Measurements from ENCODE around the gene VN1R5. TPM values are rescaled to one million over a fixed set of nuclear protein-coding genes. Genes with fewer than 3 reads are reported as not detected.

VN1R5 gene
- total and polyA plus RNA-seq, 9 of the 15 experiments (the other 6 are each of a cell fraction or from before 2014, with no cell fraction given): not detected

DNA sequence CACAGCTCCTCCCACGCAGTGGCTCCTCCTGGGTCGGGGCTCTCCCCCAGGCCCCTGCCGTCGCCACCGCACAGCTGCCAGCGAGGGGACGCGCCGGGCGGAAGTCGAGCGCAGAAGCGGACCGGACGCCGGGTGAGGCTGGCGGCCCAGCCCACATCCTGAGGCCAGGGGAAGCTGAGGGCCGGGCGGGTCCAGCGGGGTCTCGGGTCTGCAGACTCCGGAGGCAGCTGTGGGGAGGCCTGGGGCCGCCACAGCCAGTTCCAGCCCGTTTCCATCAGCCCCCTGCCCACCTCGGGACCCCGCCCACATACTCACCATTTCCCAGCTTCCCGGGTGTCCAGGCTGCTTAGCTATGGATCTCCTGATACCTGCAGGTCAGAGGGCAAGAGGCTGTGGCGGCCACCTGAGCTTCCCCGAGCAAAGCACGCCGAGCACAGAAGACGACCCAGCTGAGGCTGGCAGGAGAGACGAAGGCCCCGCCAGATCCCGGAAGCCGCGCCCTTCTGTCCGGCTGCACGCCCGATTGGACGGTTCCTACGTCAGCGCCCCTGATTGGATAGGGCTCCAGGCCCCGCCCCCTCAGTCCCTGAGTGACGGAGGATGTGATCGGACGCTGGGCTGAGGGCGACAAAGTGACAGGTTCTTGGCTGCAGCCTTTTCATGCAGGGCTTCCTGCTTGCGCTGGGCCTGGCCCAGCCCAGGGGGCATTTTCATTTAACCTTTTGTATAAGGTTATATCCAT is 45.3 kb upstream of the VN1R5 start (continued):
- TF ChIP-seq, protein P1, sequence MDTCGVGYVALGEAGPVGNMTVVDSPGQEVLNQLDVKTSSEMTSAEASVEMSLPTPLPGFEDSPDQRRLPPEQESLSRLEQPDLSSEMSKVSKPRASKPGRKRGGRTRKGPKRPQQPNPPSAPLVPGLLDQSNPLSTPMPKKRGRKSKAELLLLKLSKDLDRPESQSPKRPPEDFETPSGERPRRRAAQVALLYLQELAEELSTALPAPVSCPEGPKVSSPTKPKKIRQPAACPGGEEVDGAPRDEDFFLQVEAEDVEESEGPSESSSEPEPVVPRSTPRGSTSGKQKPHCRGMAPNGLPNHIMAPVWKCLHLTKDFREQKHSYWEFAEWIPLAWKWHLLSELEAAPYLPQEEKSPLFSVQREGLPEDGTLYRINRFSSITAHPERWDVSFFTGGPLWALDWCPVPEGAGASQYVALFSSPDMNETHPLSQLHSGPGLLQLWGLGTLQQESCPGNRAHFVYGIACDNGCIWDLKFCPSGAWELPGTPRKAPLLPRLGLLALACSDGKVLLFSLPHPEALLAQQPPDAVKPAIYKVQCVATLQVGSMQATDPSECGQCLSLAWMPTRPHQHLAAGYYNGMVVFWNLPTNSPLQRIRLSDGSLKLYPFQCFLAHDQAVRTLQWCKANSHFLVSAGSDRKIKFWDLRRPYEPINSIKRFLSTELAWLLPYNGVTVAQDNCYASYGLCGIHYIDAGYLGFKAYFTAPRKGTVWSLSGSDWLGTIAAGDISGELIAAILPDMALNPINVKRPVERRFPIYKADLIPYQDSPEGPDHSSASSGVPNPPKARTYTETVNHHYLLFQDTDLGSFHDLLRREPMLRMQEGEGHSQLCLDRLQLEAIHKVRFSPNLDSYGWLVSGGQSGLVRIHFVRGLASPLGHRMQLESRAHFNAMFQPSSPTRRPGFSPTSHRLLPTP (IDR thresholded peaks at IDR 0.05; ENCODE audit: borderline replicate concordance, extremely low read depth, insufficient read length): no peak
- TF ChIP-seq RAD21 (CRISPR knock-in tag; conservative IDR thresholded peaks at IDR 0.05 in 1 of 2, IDR thresholded peaks at IDR 0.05 in 1 of 2) (peak in 1 of 2 experiments; percentile 8; a peak in 1 of 4 replicates), PHF8 (IDR thresholded peaks at IDR 0.05; ENCODE audit: borderline replicate concordance, low read length) (peak; percentile 96), SP2 (IDR thresholded peaks at IDR 0.05; ENCODE audit: extremely low read depth, low read depth, low read length, poor library complexity, severe bottlenecking) (peak; percentile 51), ZNF586 (CRISPR knock-in tag; conservative IDR thresholded peaks at IDR 0.05) (no peak), ZNF408 (CRISPR knock-in tag; IDR thresholded peaks at IDR 0.05; ENCODE audit: low read depth) (no peak), RB1 (IDR thresholded peaks at IDR 0.05; ENCODE audit: low read depth) (peak; percentile 65; the same call in 1 of the 2 replicates), TBL1XR1 (IDR thresholded peaks at IDR 0.05; ENCODE audit: low read length in 2 of 2) (no peak)
- TF ChIP-seq, protein P2, sequence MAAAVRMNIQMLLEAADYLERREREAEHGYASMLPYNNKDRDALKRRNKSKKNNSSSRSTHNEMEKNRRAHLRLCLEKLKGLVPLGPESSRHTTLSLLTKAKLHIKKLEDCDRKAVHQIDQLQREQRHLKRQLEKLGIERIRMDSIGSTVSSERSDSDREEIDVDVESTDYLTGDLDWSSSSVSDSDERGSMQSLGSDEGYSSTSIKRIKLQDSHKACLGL (CRISPR knock-in tag; IDR thresholded peaks at IDR 0.05; ENCODE audit: borderline replicate concordance, poor library complexity, severe bottlenecking): no peak
- TF ChIP-seq, protein P3, sequence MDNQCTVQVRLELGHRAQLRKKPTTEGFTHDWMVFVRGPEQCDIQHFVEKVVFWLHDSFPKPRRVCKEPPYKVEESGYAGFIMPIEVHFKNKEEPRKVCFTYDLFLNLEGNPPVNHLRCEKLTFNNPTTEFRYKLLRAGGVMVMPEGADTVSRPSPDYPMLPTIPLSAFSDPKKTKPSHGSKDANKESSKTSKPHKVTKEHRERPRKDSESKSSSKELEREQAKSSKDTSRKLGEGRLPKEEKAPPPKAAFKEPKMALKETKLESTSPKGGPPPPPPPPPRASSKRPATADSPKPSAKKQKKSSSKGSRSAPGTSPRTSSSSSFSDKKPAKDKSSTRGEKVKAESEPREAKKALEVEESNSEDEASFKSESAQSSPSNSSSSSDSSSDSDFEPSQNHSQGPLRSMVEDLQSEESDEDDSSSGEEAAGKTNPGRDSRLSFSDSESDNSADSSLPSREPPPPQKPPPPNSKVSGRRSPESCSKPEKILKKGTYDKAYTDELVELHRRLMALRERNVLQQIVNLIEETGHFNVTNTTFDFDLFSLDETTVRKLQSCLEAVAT (IDR thresholded peaks at IDR 0.05): peak; percentile 48 to 50; a peak in 1 of 4 replicates
- TF ChIP-seq, protein P4, sequence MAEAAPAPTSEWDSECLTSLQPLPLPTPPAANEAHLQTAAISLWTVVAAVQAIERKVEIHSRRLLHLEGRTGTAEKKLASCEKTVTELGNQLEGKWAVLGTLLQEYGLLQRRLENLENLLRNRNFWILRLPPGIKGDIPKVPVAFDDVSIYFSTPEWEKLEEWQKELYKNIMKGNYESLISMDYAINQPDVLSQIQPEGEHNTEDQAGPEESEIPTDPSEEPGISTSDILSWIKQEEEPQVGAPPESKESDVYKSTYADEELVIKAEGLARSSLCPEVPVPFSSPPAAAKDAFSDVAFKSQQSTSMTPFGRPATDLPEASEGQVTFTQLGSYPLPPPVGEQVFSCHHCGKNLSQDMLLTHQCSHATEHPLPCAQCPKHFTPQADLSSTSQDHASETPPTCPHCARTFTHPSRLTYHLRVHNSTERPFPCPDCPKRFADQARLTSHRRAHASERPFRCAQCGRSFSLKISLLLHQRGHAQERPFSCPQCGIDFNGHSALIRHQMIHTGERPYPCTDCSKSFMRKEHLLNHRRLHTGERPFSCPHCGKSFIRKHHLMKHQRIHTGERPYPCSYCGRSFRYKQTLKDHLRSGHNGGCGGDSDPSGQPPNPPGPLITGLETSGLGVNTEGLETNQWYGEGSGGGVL (CRISPR knock-in tag; IDR thresholded peaks at IDR 0.05): no peak
- TF ChIP-seq, protein P5, sequence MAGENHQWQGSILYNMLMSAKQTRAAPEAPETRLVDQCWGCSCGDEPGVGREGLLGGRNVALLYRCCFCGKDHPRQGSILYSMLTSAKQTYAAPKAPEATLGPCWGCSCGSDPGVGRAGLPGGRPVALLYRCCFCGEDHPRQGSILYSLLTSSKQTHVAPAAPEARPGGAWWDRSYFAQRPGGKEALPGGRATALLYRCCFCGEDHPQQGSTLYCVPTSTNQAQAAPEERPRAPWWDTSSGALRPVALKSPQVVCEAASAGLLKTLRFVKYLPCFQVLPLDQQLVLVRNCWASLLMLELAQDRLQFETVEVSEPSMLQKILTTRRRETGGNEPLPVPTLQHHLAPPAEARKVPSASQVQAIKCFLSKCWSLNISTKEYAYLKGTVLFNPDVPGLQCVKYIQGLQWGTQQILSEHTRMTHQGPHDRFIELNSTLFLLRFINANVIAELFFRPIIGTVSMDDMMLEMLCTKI (IDR thresholded peaks at IDR 0.05; ENCODE audit: partially characterized antibody): no peak
- TF ChIP-seq, protein P6, sequence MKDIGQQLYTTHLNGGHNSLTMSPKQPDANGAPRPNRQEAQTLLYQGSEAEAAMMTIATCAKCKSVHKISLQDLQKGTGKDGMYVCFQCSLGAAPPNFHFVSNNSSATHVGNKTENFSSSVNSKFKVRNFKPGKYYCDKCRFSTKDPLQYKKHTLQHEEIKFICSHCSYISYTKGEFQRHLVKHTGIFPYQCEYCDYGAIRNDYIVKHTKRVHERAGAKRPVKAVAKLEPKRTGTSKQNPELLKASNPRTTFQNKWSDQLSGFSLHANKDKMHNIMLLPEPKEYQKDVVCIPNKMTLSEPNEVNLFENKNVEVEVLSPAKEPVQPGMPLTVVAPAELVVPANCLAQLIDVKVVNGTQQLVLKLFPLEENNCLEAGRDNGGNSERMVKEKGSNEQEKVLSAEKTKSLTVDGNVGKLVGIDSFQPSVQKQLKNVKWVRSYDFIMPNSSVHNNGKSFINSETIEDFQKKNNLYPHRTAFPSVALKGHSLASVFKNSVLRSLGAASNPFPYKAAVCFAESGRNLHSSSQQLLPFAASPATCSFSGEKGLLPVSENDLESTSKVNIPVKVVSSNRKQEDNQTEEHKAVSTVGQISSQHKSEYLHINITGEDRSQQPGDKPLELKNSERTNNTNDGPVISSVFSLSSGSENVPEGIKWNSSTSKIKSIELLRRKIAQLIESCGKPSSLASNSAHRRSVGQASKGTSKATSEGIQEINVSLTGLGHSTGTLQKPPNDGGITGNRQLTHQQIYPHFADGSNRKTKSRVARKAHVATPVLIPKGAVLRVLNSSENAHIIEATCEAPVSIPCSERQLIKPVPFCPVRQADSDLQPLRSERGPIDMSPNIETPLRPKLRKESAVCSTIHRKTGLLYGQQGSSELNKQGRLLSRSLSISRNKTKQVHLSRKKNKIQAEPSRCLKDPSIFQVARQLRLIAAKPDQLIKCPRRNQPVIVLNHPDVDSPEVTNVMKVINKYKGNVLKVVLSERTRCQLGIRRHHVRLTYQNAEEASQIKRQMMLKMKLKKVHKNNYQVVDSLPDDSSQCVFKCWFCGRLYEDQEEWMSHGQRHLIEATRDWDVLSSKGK (CRISPR knock-in tag; IDR thresholded peaks at IDR 0.05): no peak

Measured in K562 (cell line).